Epithelial cell of proximal tubule (primary cell): ENCODE data around the gene HOXC11. TPM values are rescaled to one million over a fixed set of nuclear protein-coding genes. Genes with fewer than 3 reads are reported as not detected.

ENCODE experiments used
- DNase-seq: peaks from one replicate; pipeline ENCODE4 v3.0.0-alpha.2; 2011; ENCODE audit warnings: low read depth
- H3K4me3 ChIP-seq: 2 replicates; pipeline ENCODE4 v1.5.1; 2011; ENCODE audit warnings: low read depth, mild to moderate bottlenecking, low read length
- total RNA-seq: library from RNA; depleted of rRNA; stranded (reverse); fragments of >200 nt; gene quantifications from 2 replicates; pipeline ENCODE4 v1.2.3, GENCODE V29; 2015
- TF ChIP-seq, protein P1 (sequence below): conservative IDR thresholded peaks from 2 replicates; pipeline ENCODE4 v1.5.1; 2012; ENCODE audit warnings: low read depth, mild to moderate bottlenecking, low read length

The HOXC11 gene
- total RNA-seq, 1 donor from 2014 or later: 1.0 TPM

DNA sequence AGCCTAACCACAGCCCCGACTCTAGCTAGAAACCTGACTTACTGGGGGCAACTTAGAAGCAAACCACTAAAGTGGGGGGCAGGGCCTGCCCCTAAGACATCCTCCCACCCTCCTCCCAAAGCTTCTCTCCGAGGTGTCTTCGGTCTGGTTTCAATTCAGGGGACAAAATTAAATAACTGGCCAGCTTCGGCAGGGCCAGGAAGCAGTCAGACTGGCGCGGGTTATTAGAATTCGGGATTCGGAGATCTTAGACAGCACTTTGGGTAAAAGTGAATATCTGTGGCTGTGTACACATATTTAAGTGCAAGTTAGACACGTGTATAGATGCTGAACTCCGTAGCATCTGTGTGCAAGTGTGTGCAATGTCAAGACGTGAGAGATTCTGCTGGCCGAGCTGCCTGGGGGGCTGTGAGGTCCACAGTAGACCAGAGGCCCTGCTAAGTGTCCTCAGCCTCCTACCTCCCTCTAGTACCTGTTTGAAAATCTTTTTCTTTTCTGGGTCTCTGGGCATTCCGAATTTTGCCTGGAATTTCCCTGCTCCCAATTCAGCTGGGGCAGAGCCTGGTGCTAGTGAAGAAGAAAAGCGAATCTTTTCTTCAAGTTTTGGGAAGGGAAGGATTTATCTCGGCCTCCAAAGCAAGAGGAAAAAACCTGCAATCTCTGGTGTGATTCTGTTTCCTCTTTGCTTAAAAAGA lies 8.0 kb downstream of the HOXC11 start:
- DNase-seq: no peak
- peak overlapping the region; percentile 98 for H3K4me3 ChIP-seq
- TF ChIP-seq, protein P1, sequence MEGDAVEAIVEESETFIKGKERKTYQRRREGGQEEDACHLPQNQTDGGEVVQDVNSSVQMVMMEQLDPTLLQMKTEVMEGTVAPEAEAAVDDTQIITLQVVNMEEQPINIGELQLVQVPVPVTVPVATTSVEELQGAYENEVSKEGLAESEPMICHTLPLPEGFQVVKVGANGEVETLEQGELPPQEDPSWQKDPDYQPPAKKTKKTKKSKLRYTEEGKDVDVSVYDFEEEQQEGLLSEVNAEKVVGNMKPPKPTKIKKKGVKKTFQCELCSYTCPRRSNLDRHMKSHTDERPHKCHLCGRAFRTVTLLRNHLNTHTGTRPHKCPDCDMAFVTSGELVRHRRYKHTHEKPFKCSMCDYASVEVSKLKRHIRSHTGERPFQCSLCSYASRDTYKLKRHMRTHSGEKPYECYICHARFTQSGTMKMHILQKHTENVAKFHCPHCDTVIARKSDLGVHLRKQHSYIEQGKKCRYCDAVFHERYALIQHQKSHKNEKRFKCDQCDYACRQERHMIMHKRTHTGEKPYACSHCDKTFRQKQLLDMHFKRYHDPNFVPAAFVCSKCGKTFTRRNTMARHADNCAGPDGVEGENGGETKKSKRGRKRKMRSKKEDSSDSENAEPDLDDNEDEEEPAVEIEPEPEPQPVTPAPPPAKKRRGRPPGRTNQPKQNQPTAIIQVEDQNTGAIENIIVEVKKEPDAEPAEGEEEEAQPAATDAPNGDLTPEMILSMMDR: no peak

DNA sequence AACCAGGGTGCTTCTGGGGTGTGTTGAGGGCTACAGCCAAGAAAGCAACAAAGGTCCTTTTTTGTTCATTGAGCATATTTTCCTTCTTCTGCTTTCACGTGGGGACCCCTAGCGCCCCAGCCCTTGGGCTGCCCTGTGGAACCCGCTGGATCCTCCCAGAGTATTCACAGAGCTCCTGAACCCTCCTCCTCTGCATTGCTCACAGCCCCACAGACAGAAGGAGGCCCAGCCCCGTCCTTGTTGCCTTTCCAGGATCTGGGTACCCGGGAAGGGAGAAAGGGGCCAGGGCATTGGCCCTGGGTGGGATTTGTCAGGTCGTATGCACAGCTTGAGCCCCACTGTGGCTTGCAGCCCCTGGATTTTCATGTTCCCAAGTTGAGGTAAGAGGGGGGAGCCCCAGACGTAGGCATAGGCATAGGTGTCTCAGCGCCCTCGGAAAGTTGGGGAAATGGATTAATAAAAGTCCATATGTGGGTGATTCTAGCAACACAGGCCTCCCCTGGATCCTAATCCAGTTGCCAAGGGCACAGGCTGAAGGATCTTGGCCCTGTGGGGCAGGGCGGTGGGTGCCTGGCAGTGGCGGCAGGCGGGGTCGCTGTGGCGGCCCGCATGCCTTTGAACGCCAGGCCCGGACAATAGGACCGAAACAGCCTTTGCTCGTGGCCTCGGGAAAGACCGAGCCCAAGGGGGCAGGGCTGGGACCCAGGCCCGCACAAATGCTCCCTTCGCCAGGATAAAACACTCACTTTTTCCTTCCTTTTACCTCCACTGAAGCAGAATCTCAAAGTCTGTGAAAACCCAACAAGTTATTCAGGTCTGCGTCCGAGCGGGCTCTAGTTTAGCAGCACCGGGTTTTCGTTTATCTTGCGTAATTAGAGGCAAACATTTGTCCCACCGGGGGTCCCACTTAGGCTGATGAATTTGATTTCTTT lies 9.0 kb downstream of the HOXC11 start:
- peak overlapping the region; percentile 98 for H3K4me3 ChIP-seq
- TF ChIP-seq, protein P1: no peak
- DNase-seq: no peak

DNA sequence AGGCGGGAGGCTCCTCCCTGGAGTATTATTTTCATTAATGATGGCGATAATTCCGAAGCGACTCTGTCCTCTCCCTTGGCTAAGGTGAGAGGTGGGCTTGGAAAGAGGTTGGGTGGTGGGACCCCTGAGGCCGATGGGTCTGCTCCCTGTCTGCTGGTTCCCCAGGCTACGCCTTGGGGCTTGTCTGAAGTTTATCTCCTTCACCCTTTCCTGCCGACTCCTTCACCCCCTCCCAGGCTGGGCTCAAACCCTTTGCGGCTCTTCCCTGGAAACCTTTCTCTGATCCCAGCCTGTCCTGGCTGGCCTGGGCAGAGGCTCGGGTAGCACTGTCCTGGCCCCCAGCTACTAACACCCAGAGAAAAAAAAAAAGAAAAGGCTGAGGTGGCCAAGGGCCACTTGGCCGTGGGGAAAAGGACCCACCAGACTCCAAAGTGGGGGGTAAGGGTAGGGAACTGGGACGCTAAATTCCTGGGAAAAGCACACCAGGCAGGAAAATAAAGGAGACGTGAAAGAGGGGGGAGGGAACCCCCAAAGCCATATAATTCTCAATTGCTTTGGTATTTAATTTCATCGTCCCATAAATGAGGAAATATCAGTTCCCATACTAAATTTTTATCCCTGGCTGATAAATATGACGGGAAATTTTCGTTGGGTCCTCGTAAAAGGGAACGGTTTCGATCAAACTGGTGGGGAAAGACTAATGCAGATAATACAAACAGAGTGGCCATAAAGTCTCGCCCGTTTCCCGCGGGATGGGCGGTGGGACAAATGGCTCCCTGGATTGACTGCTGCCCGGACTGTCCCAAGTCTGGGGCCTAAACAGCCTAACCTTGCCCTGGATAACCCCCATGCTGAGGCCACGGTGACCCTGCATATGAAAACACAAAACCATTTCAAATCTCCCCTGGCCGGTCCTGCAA lies 10.0 kb downstream of the HOXC11 start:
- H3K4me3 ChIP-seq: peak overlapping the region; percentile 98
- no peak for DNase-seq
- TF ChIP-seq, protein P1: no peak

DNA sequence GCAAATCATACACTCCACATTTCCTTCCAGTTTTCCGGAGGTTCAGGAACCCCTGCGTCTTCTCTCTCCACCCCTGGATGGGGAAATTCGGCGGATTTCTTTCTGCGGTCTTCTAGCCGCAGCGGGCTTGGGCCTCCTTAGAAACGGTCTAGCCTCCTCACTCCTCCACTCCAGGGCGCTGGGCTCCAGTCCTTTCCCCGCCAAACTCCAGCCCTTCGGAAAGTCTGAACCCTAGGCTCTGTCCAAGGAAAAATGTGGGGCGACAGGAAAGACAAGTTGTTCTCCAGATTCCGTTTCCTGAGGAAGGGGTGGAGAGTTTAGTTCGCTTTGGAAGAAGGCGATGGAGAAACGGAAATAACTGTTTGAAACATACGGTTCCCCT lies 10.6 kb downstream of the HOXC11 start:
- TF ChIP-seq, protein P1: no peak
- H3K4me3 ChIP-seq: peak overlapping the region; percentile 98
- DNase-seq: no peak

DNA sequence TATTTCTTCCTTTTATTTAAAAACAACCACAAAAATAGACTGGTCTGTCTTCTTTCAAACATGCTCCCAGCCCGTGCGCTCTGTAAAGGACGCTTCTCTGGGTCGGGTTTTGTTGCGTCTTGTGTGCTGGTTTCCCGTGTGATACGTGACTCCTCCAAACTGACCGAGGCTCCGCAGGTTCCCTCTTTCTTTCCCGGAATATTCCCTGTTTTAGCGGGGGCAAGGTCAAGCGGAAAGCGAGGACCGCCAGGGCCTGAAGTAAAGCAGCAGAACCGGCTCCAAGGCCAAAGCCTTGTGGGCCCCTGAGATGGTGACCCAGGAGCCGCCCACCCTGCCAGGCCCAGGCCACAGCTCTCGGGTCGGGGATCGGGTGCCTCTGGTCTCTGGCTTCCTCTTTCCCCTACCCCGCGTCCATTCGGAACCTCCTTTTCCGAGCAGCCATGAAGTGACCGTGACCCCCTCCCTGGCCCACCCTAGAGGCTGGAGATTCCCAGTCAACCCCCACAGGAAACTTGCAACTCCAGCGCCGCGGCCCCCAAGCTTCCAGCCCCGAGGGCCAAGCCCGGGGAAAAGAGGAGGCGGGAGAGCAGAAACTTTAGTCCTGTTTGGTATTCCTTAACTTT lies 11.1 kb downstream of the HOXC11 start:
- peak overlapping the region; percentile 98 for H3K4me3 ChIP-seq
- DNase-seq: no peak
- TF ChIP-seq, protein P1: no peak
